Activated CD8-positive, alpha-beta memory T cell treated with anti-CD3 and anti-CD28 coated beads, Interleukin-2, amount 50 U/mL, for 1 hour (primary cell): ENCODE results near the gene MAML2.
"Not testable (repeated sequence)": the region's sequence is repeated elsewhere in the genome, so short reads cannot be mapped to it uniquely, and the experiment has no call there.

Experiments
- DNase-seq: peaks from one replicate; pipeline ENCODE4 v3.0.0-alpha.2; 2020; ENCODE audit errors: extremely low read depth

MAML2 gene

GRCh38 chr11:96187822-96188221 lies 155.2 kb downstream of the MAML2 start:
- no peak for DNase-seq

- DNase-seq, result no peak
Observed at GRCh38 chr11:96186806-96187205, 156.2 kb downstream of the MAML2 start.

- no peak for DNase-seq
Observed at GRCh38 chr11:96185220-96185768, 157.7 kb downstream of the MAML2 start.

- DNase-seq, result not testable (repeated sequence)
Observed at GRCh38 chr11:96180937-96181336, 162.1 kb downstream of the MAML2 start.

- DNase-seq, result no peak
Observed at GRCh38 chr11:96180341-96180740, 162.7 kb downstream of the MAML2 start.

- no peak for DNase-seq
Observed at GRCh38 chr11:96179905-96180304, 163.1 kb downstream of the MAML2 start.

- DNase-seq, result no peak
Observed at GRCh38 chr11:96178887-96179279, 164.1 kb downstream of the MAML2 start.

GRCh38 chr11:96178049-96178886 lies 164.7 kb downstream of the MAML2 start:
- DNase-seq, result no peak

GRCh38 chr11:96177146-96177545 lies 165.8 kb downstream of the MAML2 start:
- no peak for DNase-seq

- no peak for DNase-seq
Observed at GRCh38 chr11:96173906-96174305, 169.1 kb downstream of the MAML2 start.

GRCh38 chr11:96173422-96173821 lies 169.6 kb downstream of the MAML2 start:
- no peak for DNase-seq

- no peak for DNase-seq
Observed at GRCh38 chr11:96172604-96173003, 170.4 kb downstream of the MAML2 start.

GRCh38 chr11:96169250-96169649 lies 173.7 kb downstream of the MAML2 start:
- no peak for DNase-seq

- no peak for DNase-seq
Observed at GRCh38 chr11:96168623-96169022, 174.4 kb downstream of the MAML2 start.

GRCh38 chr11:96167787-96168186 lies 175.2 kb downstream of the MAML2 start:
- DNase-seq, result no peak

GRCh38 chr11:96167203-96167758 lies 175.7 kb downstream of the MAML2 start:
- DNase-seq, result no peak

- DNase-seq, result no peak
Observed at GRCh38 chr11:96162816-96163499, 180.0 kb downstream of the MAML2 start.

- no peak for DNase-seq
Observed at GRCh38 chr11:96161307-96162089, 181.5 kb downstream of the MAML2 start.

- no peak for DNase-seq
Observed at GRCh38 chr11:96160732-96161306, 182.2 kb downstream of the MAML2 start.

GRCh38 chr11:96159968-96160367 lies 183.0 kb downstream of the MAML2 start:
- no peak for DNase-seq

GRCh38 chr11:96158126-96158525 lies 184.9 kb downstream of the MAML2 start:
- DNase-seq, result no peak

- no peak for DNase-seq
Observed at GRCh38 chr11:96157517-96157873, 185.5 kb downstream of the MAML2 start.
